ENCODE results near the gene ATP5PO.

DNA sequence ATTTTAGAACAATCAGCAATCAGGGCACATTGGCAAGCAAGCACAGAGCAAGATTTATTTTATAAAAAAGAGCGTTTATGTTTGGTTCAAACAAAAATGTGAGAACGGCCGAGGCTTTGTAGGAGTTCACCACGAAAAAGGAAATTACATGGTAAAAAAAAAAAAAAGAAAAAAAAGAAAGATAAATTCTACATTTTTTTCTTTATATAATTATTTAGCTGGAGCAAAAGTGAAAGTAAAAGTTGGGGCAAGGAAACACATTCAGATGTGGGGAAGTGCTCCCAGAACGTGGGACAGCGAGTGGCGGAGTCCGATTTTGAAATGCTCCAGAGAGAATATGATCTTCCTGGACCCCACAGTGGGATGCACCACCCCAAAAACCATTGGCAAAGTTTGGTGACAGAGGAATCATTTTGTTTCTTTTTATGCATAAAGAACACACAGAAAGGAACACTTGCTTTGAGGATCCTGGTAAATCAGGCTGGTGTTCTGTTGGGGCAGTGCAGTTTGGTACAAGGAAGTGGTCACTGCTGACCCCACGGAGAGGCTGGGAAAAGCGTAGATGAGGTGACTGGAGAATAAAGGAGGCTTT lies 16.3 kb upstream of the ATP5PO start:
- TF ChIP-seq GLIS3 (CRISPR knock-in tag; IDR thresholded peaks at IDR 0.05) (no peak), TCF4 (CRISPR knock-in tag; IDR thresholded peaks at IDR 0.05; ENCODE audit: borderline replicate concordance) (no peak), TOX (CRISPR knock-in tag; IDR thresholded peaks at IDR 0.05; ENCODE audit: borderline replicate concordance) (no peak), ZNF70 (CRISPR knock-in tag; IDR thresholded peaks at IDR 0.05) (no peak), ZNF8 (CRISPR knock-in tag; IDR thresholded peaks at IDR 0.05) (no peak), OSR1 (CRISPR knock-in tag; IDR thresholded peaks at IDR 0.05) (no peak), SNAI2 (CRISPR knock-in tag; IDR thresholded peaks at IDR 0.05) (no peak), ESRRG (CRISPR knock-in tag; IDR thresholded peaks at IDR 0.05) (no peak)
- TF ChIP-seq, protein P1, sequence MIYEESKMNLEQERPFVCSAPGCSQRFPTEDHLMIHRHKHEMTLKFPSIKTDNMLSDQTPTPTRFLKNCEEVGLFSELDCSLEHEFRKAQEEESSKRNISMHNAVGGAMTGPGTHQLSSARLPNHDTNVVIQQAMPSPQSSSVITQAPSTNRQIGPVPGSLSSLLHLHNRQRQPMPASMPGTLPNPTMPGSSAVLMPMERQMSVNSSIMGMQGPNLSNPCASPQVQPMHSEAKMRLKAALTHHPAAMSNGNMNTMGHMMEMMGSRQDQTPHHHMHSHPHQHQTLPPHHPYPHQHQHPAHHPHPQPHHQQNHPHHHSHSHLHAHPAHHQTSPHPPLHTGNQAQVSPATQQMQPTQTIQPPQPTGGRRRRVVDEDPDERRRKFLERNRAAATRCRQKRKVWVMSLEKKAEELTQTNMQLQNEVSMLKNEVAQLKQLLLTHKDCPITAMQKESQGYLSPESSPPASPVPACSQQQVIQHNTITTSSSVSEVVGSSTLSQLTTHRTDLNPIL (CRISPR knock-in tag; IDR thresholded peaks at IDR 0.05; ENCODE audit: low read depth): no peak
- TF ChIP-seq, protein P2, sequence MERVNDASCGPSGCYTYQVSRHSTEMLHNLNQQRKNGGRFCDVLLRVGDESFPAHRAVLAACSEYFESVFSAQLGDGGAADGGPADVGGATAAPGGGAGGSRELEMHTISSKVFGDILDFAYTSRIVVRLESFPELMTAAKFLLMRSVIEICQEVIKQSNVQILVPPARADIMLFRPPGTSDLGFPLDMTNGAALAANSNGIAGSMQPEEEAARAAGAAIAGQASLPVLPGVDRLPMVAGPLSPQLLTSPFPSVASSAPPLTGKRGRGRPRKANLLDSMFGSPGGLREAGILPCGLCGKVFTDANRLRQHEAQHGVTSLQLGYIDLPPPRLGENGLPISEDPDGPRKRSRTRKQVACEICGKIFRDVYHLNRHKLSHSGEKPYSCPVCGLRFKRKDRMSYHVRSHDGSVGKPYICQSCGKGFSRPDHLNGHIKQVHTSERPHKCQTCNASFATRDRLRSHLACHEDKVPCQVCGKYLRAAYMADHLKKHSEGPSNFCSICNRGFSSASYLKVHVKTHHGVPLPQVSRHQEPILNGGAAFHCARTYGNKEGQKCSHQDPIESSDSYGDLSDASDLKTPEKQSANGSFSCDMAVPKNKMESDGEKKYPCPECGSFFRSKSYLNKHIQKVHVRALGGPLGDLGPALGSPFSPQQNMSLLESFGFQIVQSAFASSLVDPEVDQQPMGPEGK (CRISPR knock-in tag; IDR thresholded peaks at IDR 0.05; ENCODE audit: borderline replicate concordance): no peak

Measured in SK-N-SH treated with all-trans-retinoic acid at 6 μM for 48 hours (cell line).